Tibial nerve (tissue), 4 donors: ENCODE data around the gene DYRK2. TPM values are rescaled to one million over a fixed set of nuclear protein-coding genes. Genes with fewer than 3 reads are reported as not detected.
"Not testable (repeated sequence)": the region's sequence is repeated elsewhere in the genome, so short reads cannot be mapped to it uniquely, and the experiment has no call there.

ENCODE experiments used
- DNase-seq, 2 donors: peaks; one replicate each; pipeline ENCODE4 v3.0.0-alpha.2; 2019; ENCODE audit warnings: low spot score in 2 of 2
- H3K27ac ChIP-seq, 4 donors: fragments of 200-600 bp; sonication (generic) in 3 of 4; one replicate each; pipeline ENCODE4 v1.5.1; 2017 to 2019; ENCODE audit warnings: mild to moderate bottlenecking in 1 of 4
- H3K27me3 ChIP-seq, 2 donors: fragments of 200-600 bp; sonication (generic) in 1 of 2; one replicate each; pipeline versions ENCODE4 v1.5.1 to v1.6.0; 2017 to 2019
- H3K36me3 ChIP-seq, 3 donors: fragments of 200-600 bp; sonication (generic); one replicate each; pipeline ENCODE4 v1.5.1; 2018 to 2019
- H3K4me1 ChIP-seq, 4 donors: fragments of 200-600 bp; sonication (generic) in 3 of 4; one replicate each; pipeline ENCODE4 v1.5.1; 2017 to 2019
- H3K4me3 ChIP-seq, 4 donors: fragments of 200-600 bp; sonication (generic) in 3 of 4; one replicate each; pipeline ENCODE4 v1.5.1; 2017 to 2019; ENCODE audit warnings: mild to moderate bottlenecking in 1 of 4, moderate library complexity in 1 of 4
- H3K9me3 ChIP-seq, 4 donors: fragments of 200-600 bp; sonication (generic) in 3 of 4; one replicate each; pipeline ENCODE4 v1.5.1; 2017 to 2019
- CTCF ChIP-seq, 5 experiments: fragments of 200-600 bp in 3 of 5; fragments of 450-650 bp in 2 of 5; sonication (generic) in 3 of 5; IDR thresholded peaks; one replicate each; pipeline ENCODE4 v1.5.1; 2016 to 2019; ENCODE audit warnings: antibody characterized with exemption in 5 of 5, mild to moderate bottlenecking in 3 of 5, moderate library complexity in 2 of 5
- EP300 ChIP-seq, 2 donors: sonication (generic); formaldehyde crosslinking; IDR thresholded peaks; one replicate each; pipeline ENCODE4 v1.6.1; 2017; ENCODE audit warnings: antibody characterized with exemption in 2 of 2, mild to moderate bottlenecking in 1 of 2
- POLR2A ChIP-seq, 2 donors: fragments of 450-650 bp; IDR thresholded peaks; one replicate each; pipeline ENCODE4 v1.6.1; 2017; ENCODE audit warnings: antibody characterized with exemption in 2 of 2, mild to moderate bottlenecking in 2 of 2, moderate library complexity in 2 of 2
- WGBS, 2 donors: methylation state at CpG; one replicate each; pipeline ENCODE4 v1.1.5; 2018; 5-methylcytosine and 5-hydroxymethylcytosine counted together
- total RNA-seq, 4 donors: library from RNA; depleted of rRNA; stranded (reverse); fragments of >200 nt; gene quantifications; one replicate each; pipeline ENCODE4 v1.1.0, GENCODE V29; 2016

Gene DYRK2
- total RNA-seq, 4 donors from 2014 or later: 9.6 to 21.6 (median 19.2) TPM

DNA sequence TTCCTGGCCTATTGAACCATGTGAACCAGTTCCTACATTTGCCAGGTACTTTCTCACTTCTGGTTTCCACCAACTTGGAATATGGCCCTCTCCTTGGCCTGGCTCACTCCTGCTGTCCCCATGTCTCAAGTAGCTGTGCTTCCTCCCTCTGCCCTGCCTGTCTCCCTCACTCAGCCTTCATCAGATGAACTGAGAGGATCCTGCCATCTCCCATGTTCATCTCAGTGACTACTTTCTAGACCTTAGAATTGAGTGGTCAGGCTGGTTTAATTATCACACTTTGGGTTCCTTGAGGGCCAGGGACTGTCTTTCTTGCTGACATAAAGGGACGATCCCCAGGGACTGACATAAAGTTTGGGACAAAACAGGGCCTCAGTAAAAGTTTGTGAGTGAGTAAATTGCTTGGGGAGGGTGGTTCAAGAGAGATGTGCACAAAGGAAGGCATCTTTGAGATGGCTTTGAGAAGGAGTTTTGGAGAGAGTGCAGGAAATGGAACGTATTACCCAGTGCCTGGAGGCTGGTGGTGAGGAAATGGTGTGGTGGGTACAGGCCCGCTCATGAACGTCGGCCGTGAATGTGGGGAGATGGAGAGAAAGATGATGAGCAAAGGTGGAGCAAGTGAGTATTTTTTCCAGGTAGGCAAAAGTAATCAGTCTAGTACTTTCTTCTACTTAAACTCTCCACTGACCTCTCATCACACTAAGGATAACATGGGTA lies 20.8 kb downstream of the DYRK2 start:
- no peak overlapping the region for H3K27ac ChIP-seq
- DNase-seq: no peak
- TF ChIP-seq EP300 (IDR thresholded peaks at IDR 0.05) (no peak), POLR2A (IDR thresholded peaks at IDR 0.05) (no peak), CTCF (IDR thresholded peaks at IDR 0.05) (no peak)
- no peaks in the 10 kb centered on the region for H3K27me3 ChIP-seq
- WGBS, 2 donors: 86 to 89% methylated on average over 6 of the region's 6 CpGs
- peaks cover 0 to 11% (median 0%) of the 10 kb centered on the region in 4 donors for H3K9me3 ChIP-seq
- peaks cover 0 to 14% (median 0%) of the 10 kb centered on the region in 3 donors for H3K36me3 ChIP-seq
- H3K4me3 ChIP-seq: no peak overlapping the region
- peaks cover 0 to 36% (median 0%) of the 10 kb centered on the region in 4 donors for H3K4me1 ChIP-seq

- Histone ChIP-seq H3K27ac (no peak overlapping the region), H3K36me3 (peaks cover 0 to 18% (median 0%) of the 10 kb centered on the region in 3 donors), H3K27me3 (no peaks in the 10 kb centered on the region), H3K4me1 (peaks cover 0 to 30% (median 0%) of the 10 kb centered on the region in 4 donors), H3K9me3 (peaks cover 0 to 14% (median 0%) of the 10 kb centered on the region in 4 donors), H3K4me3 (no peak overlapping the region)
- WGBS, 2 donors: 73 to 80% methylated on average over 4 of the region's 4 CpGs
- no peak for DNase-seq
- TF ChIP-seq CTCF (IDR thresholded peaks at IDR 0.05) (no peak), EP300 (IDR thresholded peaks at IDR 0.05) (no peak), POLR2A (IDR thresholded peaks at IDR 0.05) (no peak)
Observed at GRCh38 chr12:67669934-67670631, 21.5 kb downstream of the DYRK2 start.

DNA sequence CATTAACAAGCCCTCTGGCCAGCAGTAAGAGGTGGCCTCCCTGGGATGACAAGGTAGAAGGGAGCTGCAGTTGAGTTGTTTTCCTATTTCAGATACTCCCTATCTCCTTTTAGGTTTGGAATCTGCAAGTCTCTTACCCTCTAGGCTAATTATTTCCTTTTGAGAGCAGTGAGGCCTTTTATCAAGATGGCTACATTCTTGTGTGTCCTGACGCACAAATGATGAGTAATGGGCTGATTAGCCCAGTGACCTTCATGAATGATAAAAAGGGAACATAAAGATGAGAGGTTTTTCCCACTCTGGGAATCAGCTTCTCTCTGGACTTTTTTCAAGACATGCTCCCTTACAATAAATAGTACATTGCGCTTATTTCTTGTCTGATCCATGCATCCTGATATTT lies 22.9 kb downstream of the DYRK2 start:
- Histone ChIP-seq H3K9me3 (peaks cover 0 to 14% (median 0%) of the 10 kb centered on the region in 4 donors), H3K4me1 (peaks cover 0 to 18% (median 0%) of the 10 kb centered on the region in 4 donors), H3K27ac (no peak overlapping the region), H3K4me3 (no peak overlapping the region), H3K27me3 (no peaks in the 10 kb centered on the region), H3K36me3 (peaks cover 0 to 18% (median 0%) of the 10 kb centered on the region in 3 donors)
- TF ChIP-seq POLR2A (IDR thresholded peaks at IDR 0.05): no peak
- no peak for TF ChIP-seq EP300 (IDR thresholded peaks at IDR 0.05)
- no peak for TF ChIP-seq CTCF (IDR thresholded peaks at IDR 0.05)
- 78 to 81% methylated on average over 2 of the region's 2 CpGs for WGBS, 2 donors
- no peak for DNase-seq

DNA sequence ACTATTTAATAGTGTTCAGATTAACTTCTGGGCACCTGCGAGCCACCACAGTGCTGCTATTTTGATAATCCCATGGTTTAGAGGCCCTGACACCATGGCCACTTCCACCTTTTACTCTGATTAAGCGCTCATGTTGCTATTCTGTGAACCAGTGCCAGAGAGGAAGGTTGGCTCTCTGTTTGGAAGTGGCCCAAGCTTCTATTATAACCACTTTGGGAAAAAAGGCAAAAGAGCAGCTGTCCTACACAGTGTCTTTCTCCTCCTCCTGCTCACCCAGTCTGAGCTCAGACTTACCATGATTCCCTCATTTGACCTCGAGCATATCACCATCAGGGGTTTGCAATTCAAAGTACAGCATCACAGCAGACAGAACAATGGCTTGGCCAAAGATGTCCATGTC lies 23.3 kb downstream of the DYRK2 start:
- Histone ChIP-seq H3K4me3 (no peak overlapping the region), H3K4me1 (peaks cover 0 to 13% (median 0%) of the 10 kb centered on the region in 4 donors)
- 86 to 87% methylated on average over 3 of the region's 3 CpGs for WGBS, 2 donors

GRCh38 chr12:67672507-67672906 lies 24.0 kb downstream of the DYRK2 start:
- not testable (repeated sequence) for H3K4me3 ChIP-seq, DNase-seq, H3K4me1 ChIP-seq, H3K27ac ChIP-seq, H3K27me3 ChIP-seq
- H3K36me3 ChIP-seq: peaks cover 0 to 18% (median 0%) of the 10 kb centered on the region in 3 donors
- 83 to 86% methylated on average over 2 of the region's 2 CpGs for WGBS, 2 donors
- peaks cover 0 to 14% (median 0%) of the 10 kb centered on the region in 4 donors for H3K9me3 ChIP-seq

More for the DNA sequence above, 23.3 kb downstream of the DYRK2 start:
- Histone ChIP-seq H3K36me3 (peaks cover 0 to 18% (median 0%) of the 10 kb centered on the region in 3 donors), H3K27ac (no peak overlapping the region), H3K9me3 (peaks cover 0 to 14% (median 0%) of the 10 kb centered on the region in 4 donors), H3K27me3 (no peaks in the 10 kb centered on the region)
- TF ChIP-seq CTCF (IDR thresholded peaks at IDR 0.05) (no peak), POLR2A (IDR thresholded peaks at IDR 0.05) (no peak), EP300 (IDR thresholded peaks at IDR 0.05) (no peak)
- no peak for DNase-seq

DNA sequence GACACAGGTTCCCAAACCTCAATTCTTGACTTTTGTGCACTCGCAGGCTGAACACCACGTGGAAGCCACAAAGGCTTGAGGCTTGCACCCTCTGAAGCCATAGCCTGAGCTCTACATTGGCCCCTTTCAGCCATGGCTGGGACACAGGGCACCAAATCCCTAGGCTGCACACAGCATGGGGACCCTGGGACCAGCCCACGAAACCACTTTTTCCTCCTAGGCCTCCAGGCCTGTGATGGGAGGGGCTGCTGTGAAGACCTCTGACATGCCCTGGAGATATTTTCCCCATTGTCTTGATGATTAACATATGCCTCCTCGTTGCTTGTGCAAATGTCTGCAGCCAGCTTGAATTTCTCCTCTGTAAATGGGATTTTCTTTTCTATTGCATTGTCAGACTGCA lies 25.0 kb downstream of the DYRK2 start:
- not testable (repeated sequence) for DNase-seq, H3K27me3 ChIP-seq, H3K4me1 ChIP-seq, H3K4me3 ChIP-seq, H3K27ac ChIP-seq
- Histone ChIP-seq H3K9me3 (peaks cover 0 to 14% (median 0%) of the 10 kb centered on the region in 4 donors), H3K36me3 (peaks cover 0 to 18% (median 0%) of the 10 kb centered on the region in 3 donors)
- 82 to 91% methylated on average over 4 of the region's 4 CpGs for WGBS, 2 donors
